Ammon's horn (tissue), 1 donor: ENCODE measurements around the gene RCC1.
"Not testable (repeated sequence)": the region's sequence is repeated elsewhere in the genome, so short reads cannot be mapped to it uniquely, and the experiment has no call there.

Source experiments
- DNase-seq: peaks from one replicate; pipeline ENCODE4 v3.0.0-alpha.2; 2016; ENCODE audit warnings: low spot score

RCC1 gene

GRCh38 chr1:28512058-28512611 lies 6.3 kb downstream of the RCC1 start:
- no peak for DNase-seq

- DNase-seq = not testable (repeated sequence)
Observed at GRCh38 chr1:28514445-28514933, 8.6 kb downstream of the RCC1 start.

DNA sequence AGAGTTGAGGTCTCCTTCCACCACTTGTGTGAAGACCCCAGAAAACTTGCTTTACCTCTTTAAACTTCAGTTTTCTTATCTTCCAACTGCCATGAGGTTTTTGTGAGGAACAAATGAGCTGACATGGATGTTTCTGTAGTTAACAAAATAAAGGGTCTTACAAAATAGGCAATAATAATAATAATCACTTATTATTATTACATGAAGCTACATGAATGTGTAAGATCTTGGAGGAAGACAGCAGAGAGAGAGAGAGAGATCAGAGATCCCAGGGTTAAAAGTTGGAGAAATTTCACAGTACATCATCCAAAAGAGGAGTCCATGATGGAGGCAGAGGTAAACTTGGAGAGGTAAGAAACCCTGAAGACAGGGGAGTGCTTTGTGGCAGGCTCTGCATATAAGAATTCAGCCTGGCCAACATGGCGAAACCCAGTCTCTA lies 10.7 kb downstream of the RCC1 start:
- no peak for DNase-seq

- DNase-seq = no peak
Observed at GRCh38 chr1:28517649-28517999, 11.8 kb downstream of the RCC1 start.

- DNase-seq = peak; percentile 82
Observed at GRCh38 chr1:28518000-28518744, 12.3 kb downstream of the RCC1 start.

DNA sequence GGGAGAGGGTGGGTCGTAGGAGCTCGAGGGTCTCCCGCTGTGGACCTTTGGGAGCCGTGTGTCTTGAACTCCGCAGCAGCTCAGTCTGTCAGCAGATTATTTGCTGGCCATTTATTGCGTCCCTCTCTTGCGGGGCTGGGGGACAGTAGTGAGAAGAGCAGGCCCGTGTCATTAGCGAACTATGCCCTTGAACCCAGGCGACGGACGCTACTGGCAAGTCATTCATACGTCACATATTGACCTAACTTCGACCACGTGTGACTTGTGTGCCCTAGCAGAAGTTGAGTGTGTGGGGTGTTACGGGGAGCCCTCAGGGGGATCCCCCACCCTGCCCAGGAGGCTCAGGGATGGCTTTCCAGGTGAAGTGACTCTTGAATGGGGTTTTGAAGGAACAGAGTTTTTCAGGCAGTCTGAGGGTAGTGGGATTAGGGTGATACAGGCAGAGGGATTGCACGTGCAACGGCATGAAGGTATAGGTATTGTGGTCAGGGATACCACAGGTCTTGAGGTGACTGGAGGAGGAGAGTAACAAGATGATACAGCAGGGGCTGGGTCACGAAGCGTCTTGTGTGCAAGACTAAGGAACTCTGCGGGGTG lies 13.0 kb downstream of the RCC1 start:
- no peak for DNase-seq

DNA sequence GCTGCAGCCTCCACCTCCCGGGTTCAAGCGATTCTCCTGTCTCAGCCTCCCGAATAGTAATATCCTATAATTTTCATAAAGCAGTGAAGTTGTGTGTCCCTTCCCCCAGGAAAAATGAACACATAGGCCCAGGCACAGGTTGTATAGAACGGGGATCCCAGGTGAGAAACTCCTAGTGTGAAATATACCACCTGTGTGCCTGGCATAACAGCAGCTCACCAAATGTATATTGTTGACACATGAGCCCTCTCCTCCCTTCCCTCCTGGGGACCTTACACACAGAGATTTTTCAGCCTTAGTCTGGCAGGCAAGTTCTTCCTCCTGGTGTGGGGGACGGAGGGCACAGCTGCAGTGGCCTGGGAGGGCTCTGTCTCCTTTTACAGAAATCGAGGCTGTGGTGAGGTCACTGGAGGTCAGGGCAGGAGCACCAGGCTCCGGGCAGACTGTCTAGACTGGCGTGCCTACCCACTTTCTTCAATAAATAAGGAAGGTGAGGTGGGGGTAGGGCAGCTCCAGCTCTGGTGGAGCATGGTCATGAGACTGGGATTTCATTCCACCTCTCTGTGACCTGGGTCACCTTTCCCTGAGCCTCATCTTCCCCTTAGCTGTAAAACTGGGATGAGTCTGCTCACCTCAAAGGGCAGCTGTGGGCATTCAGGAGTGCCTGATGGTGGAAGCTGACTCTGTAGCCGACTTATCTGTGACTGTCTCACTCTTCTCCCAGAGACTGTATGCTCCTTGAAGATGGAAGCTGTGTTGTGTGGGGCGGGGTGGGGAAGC lies 14.3 kb downstream of the RCC1 start:
- no peak for DNase-seq

- DNase-seq = not testable (repeated sequence)
Observed at GRCh38 chr1:28520796-28521195, 15.0 kb downstream of the RCC1 start.

- DNase-seq = no peak
Observed at GRCh38 chr1:28521502-28522164, 15.8 kb downstream of the RCC1 start.

GRCh38 chr1:28522537-28522936 lies 16.7 kb downstream of the RCC1 start:
- not testable (repeated sequence) for DNase-seq

GRCh38 chr1:28525002-28525642 lies 19.3 kb downstream of the RCC1 start:
- not testable (repeated sequence) for DNase-seq

GRCh38 chr1:28526886-28527285 lies 21.0 kb downstream of the RCC1 start:
- no peak for DNase-seq

DNA sequence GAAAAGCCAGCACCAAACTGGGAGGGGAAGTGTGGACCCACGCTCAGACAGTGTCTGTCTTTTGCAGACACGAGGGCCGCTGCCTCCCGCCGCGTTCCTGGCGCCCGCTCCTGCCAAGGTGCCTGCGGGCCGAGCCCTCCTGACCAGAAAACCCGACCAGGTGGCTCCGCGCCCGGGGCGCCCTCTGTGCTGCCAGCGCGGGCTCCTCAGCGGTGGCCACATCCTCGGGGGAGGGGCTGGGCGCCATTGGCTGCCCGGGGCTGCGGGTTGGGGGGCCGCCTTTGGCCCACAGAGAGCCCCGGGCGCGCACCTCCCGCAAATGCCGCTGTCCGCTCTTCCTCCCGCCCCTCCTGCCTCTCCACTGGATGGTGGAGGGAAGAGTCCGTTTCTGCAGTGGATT lies 24.6 kb downstream of the RCC1 start:
- DNase-seq = no peak

DNA sequence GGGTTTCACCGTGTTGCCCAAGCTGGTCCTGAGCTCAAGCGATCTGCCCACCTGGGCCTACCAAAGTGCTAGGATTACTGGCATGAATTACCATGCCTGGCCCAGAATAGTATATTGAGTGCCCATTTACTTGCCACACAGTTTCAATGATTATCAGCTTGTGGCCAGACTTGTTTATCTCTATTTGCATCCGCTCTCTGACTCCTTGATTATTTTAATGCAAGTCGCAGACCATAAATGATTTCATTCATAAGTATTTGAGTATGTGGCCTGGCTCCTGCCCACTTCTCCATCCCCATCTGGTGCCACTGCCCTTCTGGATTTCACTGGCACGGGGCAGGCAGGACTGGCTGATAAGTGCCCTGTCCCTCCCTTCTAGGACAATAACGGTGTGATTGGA lies 28.8 kb downstream of the RCC1 start:
- DNase-seq = no peak

DNA sequence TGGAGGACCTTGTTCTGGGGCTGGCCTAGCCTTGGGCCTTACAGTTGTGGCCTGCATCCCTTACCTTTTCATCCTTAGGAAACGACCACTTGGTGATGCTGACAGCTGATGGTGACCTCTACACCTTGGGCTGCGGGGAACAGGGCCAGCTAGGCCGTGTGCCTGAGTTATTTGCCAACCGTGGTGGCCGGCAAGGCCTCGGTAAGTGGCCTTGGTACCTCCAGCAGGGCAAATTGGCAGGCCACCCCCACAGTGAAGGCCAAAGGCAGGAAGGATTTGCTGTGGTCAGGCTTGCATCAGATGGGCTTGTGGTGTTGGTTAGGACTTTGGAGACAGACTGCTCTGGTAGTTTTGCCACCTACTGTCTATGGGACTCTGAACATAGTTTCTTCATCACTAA lies 29.3 kb downstream of the RCC1 start:
- DNase-seq = no peak

DNA sequence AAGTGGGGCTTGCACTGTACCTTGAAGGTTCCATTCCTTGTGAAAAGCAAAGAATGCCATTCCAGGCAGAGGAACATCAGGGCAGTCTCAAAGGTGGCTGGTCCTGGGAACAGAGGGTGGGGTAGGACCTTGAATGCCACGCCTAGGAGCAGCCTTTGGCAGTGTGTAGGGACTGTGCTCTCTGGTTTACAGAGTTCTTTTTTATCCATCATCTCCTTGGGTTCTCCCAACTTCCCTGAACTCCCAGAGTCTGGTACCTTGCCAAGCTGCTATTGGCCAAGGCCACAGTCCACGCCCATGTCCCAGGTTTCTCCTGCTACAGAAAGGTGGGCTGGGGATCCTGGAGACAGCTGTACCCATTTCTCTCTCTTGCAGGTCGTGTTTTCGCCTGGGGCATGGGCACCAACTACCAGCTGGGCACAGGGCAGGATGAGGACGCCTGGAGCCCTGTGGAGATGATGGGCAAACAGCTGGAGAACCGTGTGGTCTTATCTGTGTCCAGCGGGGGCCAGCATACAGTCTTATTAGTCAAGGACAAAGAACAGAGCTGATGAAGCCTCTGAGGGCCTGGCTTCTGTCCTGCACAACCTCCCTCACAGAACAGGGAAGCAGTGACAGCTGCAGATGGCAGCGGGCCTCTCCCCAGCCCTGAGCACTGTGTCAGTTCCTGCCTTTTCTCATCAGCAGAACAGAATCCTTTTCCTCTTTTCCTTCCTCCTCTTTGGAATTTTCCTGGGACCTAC lies 31.8 kb downstream of the RCC1 start:
- peak; percentile 69 for DNase-seq

GRCh38 chr1:28538286-28538685 lies 32.4 kb downstream of the RCC1 start:
- DNase-seq = no peak

DNA sequence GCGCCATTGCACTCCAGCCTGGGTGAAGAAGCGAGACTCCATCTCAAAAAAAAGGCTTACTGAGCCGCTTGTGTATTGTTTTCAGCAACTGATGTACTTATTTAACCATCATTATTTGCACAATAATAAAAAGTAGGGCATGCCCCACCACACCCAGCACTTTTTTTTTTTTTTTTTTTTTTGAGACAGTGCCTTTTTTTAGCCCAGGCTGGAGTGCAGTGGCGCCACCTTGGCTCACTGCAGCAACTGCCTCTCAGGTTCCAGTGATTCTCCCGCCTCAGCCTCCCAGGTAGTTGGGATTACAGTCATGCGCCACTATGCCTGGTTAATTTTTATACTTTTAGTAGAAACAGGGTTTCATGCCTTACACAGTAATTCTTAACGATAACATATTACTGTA lies 34.8 kb downstream of the RCC1 start:
- DNase-seq = no peak

DNA sequence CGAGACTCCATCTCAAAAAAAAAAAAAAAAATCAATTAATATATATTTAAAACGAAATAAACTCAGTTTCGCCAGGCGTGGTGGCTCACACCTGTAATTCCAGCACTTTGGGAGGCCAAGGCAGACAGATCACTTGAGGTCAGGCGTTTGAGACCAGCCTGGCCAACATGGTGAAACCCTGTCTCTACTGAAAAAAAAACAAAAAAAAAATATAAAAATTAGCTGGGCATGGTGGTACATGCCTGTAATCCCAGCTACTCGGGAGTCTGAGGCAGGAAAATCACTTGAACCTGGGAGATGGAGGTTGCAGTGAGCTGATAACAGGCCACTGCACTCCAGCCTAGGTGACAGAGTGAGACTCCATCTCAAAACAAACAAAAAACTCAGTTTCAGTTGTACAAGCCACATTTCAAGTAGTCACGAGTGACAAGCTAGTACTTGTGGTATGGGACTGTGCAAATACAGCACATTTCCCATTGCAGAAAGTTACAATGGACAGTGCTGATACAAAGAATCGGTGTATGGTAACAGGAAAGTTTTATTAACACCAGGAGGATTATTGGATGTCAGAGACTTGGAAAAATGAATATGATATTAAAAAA lies 35.7 kb downstream of the RCC1 start:
- DNase-seq = not testable (repeated sequence)

GRCh38 chr1:28545246-28545628 lies 39.4 kb downstream of the RCC1 start:
- DNase-seq = no peak
